VCaP (cell line): ENCODE results near the gene PDE11A.
"Not testable (repeated sequence)": the region's sequence is repeated elsewhere in the genome, so short reads cannot be mapped to it uniquely, and the experiment has no call there.

ENCODE experiments used
- H3K27ac ChIP-seq: fragments of 450-650 bp; 2 replicates; pipeline ENCODE4 v1.5.1; 2017
- CTCF ChIP-seq: fragments of 450-650 bp; conservative IDR thresholded peaks from 2 replicates; pipeline ENCODE4 v1.5.1; 2017; ENCODE audit warnings: mild to moderate bottlenecking, moderate library complexity

The PDE11A gene

DNA sequence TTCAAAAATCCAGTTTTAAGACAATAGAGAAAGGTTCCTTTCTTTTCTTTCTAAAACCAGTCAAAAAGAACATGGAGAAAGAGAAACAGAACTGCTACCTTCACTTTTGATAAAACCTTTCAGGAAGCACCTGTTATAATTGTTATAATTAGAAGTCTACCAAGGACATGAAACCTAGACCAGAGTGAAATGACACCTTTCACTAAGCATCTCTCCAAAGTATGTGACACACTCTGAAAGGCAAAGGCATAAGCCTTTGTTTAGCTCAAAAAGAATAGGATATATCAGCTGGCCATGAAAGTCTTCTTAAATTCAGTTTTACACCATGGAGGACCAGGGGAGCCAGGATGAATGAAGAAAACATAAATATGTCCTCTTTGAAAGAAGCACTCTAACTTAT lies 20.9 kb upstream of the PDE11A start:
- no peak for TF ChIP-seq CTCF
- no peak overlapping the region for H3K27ac ChIP-seq

GRCh38 chr2:178088774-178089270 lies 16.2 kb upstream of the PDE11A start:
- TF ChIP-seq CTCF: no peak
- no peak overlapping the region for H3K27ac ChIP-seq

DNA sequence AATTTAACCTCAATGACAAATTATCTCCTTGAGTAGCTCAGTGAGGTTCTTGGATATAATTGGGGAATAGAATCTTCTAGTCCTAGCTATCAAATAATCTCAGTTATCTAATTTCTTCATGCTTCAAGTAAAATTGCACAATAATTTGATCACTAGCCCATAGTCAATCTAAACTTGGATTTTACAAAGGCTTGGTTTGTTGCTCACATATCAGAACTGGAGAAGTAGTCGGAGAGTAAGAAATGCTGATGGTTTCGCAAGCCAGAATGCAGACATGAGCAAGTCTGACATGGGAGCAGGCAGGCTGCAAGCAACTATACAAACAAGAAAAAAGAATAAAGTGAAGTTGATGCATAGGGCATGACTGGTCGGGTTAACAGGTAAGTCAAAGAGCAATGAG lies 11.7 kb upstream of the PDE11A start:
- TF ChIP-seq CTCF: no peak
- H3K27ac ChIP-seq: no peak overlapping the region

DNA sequence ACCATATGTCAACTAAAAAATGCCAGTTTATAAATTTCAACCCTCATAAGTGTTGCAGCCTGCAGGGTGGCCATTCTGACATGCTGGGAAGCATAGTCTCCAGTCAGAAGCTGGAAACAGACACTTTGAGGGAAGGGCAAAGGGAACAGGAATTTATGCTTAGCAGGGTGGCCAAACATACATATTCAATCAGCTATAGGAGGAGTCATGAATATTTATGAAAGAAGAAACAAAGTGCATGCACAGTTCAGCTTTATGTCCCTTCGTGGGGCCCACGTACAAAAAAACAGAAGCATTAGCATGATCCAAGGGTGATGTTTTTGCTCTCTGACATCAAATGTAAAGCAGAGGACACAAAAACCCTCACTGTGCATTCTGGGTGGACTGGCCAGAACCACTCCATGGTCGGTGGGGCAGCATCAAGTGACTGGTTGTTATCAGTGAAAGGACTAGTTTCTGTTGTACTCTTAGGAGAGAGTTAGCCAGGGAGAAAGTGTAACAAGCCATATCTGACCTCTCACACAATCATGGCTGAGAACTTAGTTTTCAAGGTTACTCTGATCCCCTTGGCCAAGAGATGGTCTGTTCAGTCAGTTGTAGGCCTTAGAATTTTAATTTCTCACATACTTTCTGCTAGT lies 9.9 kb upstream of the PDE11A start:
- no peak for TF ChIP-seq CTCF
- no peak overlapping the region for H3K27ac ChIP-seq

GRCh38 chr2:178079279-178079678 lies 6.7 kb upstream of the PDE11A start:
- H3K27ac ChIP-seq: not testable (repeated sequence)

GRCh38 chr2:178076130-178076529 lies 3.6 kb upstream of the PDE11A start:
- no peak overlapping the region for H3K27ac ChIP-seq
- no peak for TF ChIP-seq CTCF

DNA sequence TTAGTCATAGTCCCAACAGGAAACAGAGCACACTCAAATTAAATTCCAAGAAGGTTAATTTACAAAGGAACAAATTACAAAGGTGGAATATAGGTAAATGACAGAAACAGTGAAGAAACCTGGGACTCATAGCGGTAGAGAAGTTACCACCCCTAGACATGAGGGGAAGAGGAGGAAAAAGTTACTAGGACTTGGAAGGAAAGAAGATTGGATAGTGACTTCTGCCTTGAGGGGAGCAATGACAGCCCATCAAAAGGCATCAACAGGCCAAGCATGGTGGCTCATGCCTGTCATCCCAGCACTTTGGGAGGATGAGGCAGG lies 2.4 kb upstream of the PDE11A start:
- no peak for TF ChIP-seq CTCF
- H3K27ac ChIP-seq: no peak overlapping the region

DNA sequence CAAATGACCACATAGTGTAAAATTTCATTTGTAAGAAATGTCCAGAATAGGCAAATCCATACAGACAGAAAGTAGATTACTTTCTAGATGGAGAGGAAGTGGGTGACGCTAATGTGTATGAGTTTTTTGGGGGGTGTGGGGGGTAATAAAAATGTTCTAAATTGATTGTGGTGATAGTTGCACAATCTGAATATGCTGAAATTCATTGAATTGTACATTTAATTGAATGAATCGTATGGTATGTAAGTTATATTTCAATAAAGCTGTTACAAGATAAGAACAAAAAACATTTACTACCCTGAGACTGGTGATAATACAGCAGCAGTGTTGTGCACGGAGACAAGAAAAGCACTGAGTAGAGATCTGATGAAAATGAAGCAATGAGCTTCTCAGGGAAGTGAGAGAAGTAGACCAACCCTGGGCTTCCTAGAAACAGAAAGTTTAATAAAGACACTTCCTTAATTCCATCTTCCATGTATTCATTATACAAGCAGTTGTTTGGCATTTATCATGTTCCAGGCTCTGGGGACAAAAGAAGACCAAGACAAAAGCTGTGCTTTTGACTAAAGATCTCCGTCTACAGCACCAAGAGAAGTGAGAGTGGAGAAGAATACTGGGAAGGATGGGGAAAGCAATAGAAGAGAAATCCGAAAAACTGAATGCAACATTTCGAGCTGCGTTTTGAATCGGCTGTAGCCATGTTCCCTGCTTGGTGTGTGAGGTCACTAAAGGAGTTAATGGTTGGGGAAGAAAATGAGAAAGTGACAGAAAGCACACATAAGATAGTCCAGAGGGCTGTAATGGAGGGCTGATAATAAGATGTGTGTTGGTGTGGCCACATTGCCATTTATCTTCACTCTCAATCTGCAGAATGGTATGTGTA lies 1.8 kb upstream of the PDE11A start:
- no peak overlapping the region for H3K27ac ChIP-seq
- no peak for TF ChIP-seq CTCF
